Stomach (tissue), 9 donors: ENCODE measurements around the gene DCAF6. TPM values are rescaled to one million over a fixed set of nuclear protein-coding genes. Genes with fewer than 3 reads are reported as not detected.

Experiments used
- DNase-seq, 2 donors: peaks; one replicate each; pipeline versions ENCODE4 v3.0.0 to v3.0.0-alpha.2; 2013 to 2019
- H3K27ac ChIP-seq, 5 donors: fragments of 200-600 bp in 4 of 5; sonication (generic) in 4 of 5; one replicate each; pipeline ENCODE4 v1.5.1; 2013 to 2019; ENCODE audit warnings: mild to moderate bottlenecking in 1 of 5, moderate library complexity in 1 of 5
- H3K27me3 ChIP-seq, 3 donors: fragments of 200-600 bp; sonication (generic); one replicate each; pipeline ENCODE4 v1.5.1; 2017 to 2019; ENCODE audit warnings: mixed run types in 1 of 3
- H3K36me3 ChIP-seq, 4 donors: fragments of 200-600 bp; sonication (generic); 1 replicate in 3 of 4; 2 replicates in 1 of 4; pipeline ENCODE4 v1.5.1; 2016 to 2019
- H3K4me1 ChIP-seq, 4 donors: fragments of 200-600 bp; sonication (generic); one replicate each; pipeline ENCODE4 v1.5.1; 2016 to 2019
- H3K4me3 ChIP-seq, 4 donors: fragments of 200-600 bp; sonication (generic) in 3 of 4; one replicate each; pipeline ENCODE4 v1.5.1; 2016 to 2019; ENCODE audit warnings: mild to moderate bottlenecking in 1 of 4
- H3K9me3 ChIP-seq, 4 donors: fragments of 200-600 bp; sonication (generic); one replicate each; pipeline ENCODE4 v1.5.1; 2016 to 2019
- EP300 ChIP-seq: sonication (generic); formaldehyde crosslinking; IDR thresholded peaks from one replicate; pipeline ENCODE4 v1.6.1; 2017; ENCODE audit warnings: antibody characterized with exemption
- POLR2A ChIP-seq, 4 donors: fragments of 450-650 bp; IDR thresholded peaks; one replicate each; pipeline ENCODE4 v1.6.1; 2016; ENCODE audit warnings: antibody characterized with exemption in 4 of 4, control low read depth in 2 of 4, mild to moderate bottlenecking in 1 of 4, moderate library complexity in 1 of 4
- POLR2AphosphoS5 ChIP-seq, 3 donors: sonication (generic); formaldehyde crosslinking; IDR thresholded peaks; one replicate each; pipeline ENCODE4 v1.6.1; 2016; ENCODE audit warnings: antibody characterized with exemption in 3 of 3
- WGBS, 5 donors: extraction: QIAGEN DNeasy Blood & Tissue Kit in 3 of 5; methylation state at CpG; one replicate each; pipeline versions ENCODE4 v1.1.5 to v1.1.7; 2013 to 2018; 5-methylcytosine and 5-hydroxymethylcytosine counted together
- intact Hi-C: fragments of 100-400 bp; cut with DNase I; formaldehyde crosslinking; loops from one replicate; pipeline ENCODE4 v1.15.1; 2023; ENCODE audit warnings: low total_unique reads
- polyA plus RNA-seq, 3 donors: library from polyadenylated mRNA; stranded (reverse); fragments of 200-250 nt; gene quantifications; one replicate each; pipeline ENCODE4 v1.2.3, GENCODE V29; 2013
- total RNA-seq, 5 donors: library from RNA; depleted of rRNA; stranded (reverse); fragments of >200 nt; gene quantifications; one replicate each; pipeline versions ENCODE4 v1.1.0 to v1.2.3, GENCODE V29; 2014 to 2016
- TF ChIP-seq, protein P1 (sequence below), 7 experiments: fragments of 450-650 bp in 4 of 7; fragments of 200-600 bp in 3 of 7; sonication (generic) in 3 of 7; IDR thresholded peaks; one replicate each; pipeline ENCODE4 v1.5.1; 2016 to 2019; ENCODE audit warnings: antibody characterized with exemption in 7 of 7, control low read depth in 2 of 7, mild to moderate bottlenecking in 1 of 7
- donor health status: healthy with polysubstance abuse.
- donor health status: Bipolar disorder and iron deficiency.
- donor health status: healthy.

DCAF6 gene
- total and polyA plus RNA-seq, 8 donors: 39.3 to 124 (median 71.9) TPM

DNA sequence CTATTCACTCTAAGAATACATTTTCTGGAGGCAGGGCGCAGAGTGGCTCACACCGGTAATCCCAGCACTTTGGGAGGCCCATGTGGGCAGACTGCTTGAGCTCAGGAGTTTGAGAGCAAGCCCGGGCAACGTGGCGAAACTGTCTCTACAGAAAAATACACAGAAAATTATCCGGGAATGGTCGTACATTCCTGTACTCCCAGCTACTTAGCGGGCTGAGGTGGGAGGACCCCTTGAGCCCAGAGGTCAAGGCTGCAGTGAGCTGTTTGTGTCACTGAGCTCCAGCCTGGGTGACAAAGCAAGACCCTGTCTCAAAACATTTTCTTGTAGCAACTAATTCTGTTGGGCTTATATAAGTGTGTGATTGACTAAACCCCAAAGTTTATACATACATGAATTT lies 169.8 kb downstream of the DCAF6 start:
- H3K36me3 ChIP-seq: peaks cover 0 to 29% (median 8%) of the 10 kb centered on the region in 4 donors
- H3K4me1 ChIP-seq: no peaks in the 10 kb centered on the region
- no peaks in the 10 kb centered on the region for H3K9me3 ChIP-seq
- WGBS, 5 donors: 81 to 91% (median 83%) methylated on average over 8 of the region's 8 CpGs
- no peak overlapping the region for H3K4me3 ChIP-seq
- no peaks in the 10 kb centered on the region for H3K27me3 ChIP-seq
- intact Hi-C loops: no loop called here
- no peak for DNase-seq
- no peak overlapping the region for H3K27ac ChIP-seq
- TF ChIP-seq EP300: no peak
- TF ChIP-seq POLR2A (IDR thresholded peaks at IDR 0.05): no peak
- TF ChIP-seq, protein P1, sequence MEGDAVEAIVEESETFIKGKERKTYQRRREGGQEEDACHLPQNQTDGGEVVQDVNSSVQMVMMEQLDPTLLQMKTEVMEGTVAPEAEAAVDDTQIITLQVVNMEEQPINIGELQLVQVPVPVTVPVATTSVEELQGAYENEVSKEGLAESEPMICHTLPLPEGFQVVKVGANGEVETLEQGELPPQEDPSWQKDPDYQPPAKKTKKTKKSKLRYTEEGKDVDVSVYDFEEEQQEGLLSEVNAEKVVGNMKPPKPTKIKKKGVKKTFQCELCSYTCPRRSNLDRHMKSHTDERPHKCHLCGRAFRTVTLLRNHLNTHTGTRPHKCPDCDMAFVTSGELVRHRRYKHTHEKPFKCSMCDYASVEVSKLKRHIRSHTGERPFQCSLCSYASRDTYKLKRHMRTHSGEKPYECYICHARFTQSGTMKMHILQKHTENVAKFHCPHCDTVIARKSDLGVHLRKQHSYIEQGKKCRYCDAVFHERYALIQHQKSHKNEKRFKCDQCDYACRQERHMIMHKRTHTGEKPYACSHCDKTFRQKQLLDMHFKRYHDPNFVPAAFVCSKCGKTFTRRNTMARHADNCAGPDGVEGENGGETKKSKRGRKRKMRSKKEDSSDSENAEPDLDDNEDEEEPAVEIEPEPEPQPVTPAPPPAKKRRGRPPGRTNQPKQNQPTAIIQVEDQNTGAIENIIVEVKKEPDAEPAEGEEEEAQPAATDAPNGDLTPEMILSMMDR (IDR thresholded peaks at IDR 0.05): no peak
- no peak for TF ChIP-seq POLR2AphosphoS5 (IDR thresholded peaks at IDR 0.05)

DNA sequence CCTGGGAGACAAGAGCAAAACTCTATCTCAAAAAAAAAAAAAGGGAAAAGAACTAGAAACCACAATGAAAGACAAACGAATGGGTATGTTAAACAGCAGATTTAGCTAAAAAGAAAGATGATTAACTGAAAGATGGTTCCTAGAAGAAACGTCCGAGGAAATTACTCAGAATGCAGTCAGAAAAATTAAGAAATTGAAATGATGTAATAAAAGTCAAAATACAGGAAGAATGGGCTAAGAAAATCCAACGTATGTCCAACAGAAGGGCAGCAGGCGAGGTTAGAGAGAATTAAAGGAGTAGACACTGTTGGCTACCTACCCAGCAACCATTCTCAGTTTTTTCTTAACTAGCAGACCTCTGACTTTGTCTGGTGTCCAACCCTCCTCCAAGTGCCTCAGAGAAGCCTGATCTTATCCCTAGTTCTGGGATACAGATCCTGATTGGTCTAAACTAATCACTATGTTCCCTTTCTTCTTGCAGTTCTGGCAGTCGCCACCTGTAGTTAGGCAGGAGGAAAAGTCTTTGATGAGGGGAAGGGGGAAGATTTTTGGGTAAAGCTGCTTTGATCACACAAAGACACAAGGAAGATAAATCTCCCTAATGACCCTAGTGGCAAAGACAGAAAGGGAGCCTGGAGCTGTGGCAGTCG lies 174.5 kb downstream of the DCAF6 start:
- TF ChIP-seq, protein P1 (IDR thresholded peaks at IDR 0.05): no peak
- TF ChIP-seq POLR2A (IDR thresholded peaks at IDR 0.05) (no peak), POLR2AphosphoS5 (IDR thresholded peaks at IDR 0.05) (no peak), EP300 (no peak)
- peaks cover 0 to 9% (median 0%) of the 10 kb centered on the region in 4 donors for H3K36me3 ChIP-seq
- H3K4me3 ChIP-seq: no peak overlapping the region
- H3K27ac ChIP-seq: no peak overlapping the region
- no peak for DNase-seq
- H3K9me3 ChIP-seq: no peaks in the 10 kb centered on the region
- intact Hi-C loops: no loop called here
- no peaks in the 10 kb centered on the region for H3K27me3 ChIP-seq
- H3K4me1 ChIP-seq: no peaks in the 10 kb centered on the region
- WGBS, 5 donors: 77 to 90% (median 86%) methylated on average over 7 of the region's 7 CpGs

DNA sequence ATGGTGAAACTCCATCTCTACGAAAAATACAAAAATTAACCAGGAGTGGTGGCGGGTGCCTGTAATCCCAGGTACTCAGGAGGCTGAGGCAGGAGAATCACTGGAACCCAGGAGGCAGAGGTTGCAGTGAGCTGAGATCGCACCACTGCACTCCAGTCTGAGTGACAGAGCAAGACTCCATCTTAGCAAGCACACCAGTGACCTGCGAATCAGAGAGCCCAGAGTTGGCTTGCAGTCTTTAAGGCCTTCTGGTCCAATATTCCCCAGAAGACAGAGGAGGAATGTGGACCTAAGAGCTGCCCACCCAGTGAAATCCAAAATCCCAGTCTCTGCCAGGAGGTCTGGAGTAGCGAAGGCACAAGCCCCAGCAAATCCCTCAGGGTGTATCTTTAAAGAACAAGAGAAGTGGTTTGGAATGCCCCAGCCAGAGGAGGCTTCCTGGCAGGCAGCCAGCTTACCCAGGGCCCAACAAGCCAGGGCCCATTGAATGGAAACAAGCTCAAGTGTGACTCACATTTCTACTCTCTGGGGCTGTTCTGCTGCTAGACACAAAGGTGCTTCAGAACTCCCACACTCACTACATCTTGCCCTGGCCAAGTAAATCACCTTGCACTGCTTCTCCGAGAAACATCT lies 176.3 kb downstream of the DCAF6 start:
- Histone ChIP-seq H3K4me1 (peaks cover 0 to 6% (median 3%) of the 10 kb centered on the region in 4 donors), H3K27ac (no peak overlapping the region), H3K36me3 (peaks cover 0 to 9% (median 0%) of the 10 kb centered on the region in 4 donors), H3K4me3 (no peak overlapping the region), H3K27me3 (no peaks in the 10 kb centered on the region), H3K9me3 (no peaks in the 10 kb centered on the region)
- peak in 1 of 2 donors; percentile 65 for DNase-seq
- TF ChIP-seq, protein P1 (IDR thresholded peaks at IDR 0.05): no peak
- TF ChIP-seq POLR2A (IDR thresholded peaks at IDR 0.05) (no peak), EP300 (no peak), POLR2AphosphoS5 (IDR thresholded peaks at IDR 0.05) (no peak)
- 86 to 95% (median 92%) methylated on average over 6 of the region's 6 CpGs for WGBS, 5 donors
- intact Hi-C loops: no loop called here

DNA sequence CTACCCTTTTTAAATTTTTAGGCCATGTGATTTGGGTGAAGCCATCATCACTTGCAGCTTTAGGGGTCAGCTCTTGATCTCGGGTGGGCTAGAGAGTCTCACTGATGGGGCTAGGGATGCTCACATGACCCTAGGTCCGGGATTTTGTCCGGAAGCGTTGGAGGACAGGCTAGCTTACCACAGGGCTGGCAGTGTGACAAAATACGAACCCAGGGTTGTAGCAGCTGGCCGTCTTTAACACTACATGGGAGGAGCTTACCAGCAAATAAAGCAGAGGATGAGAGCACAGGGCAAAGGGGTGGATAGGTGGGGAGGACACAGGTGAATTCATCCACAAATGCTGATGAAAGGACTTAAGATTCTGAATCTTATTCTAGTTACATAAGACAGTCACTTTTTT lies 178.4 kb downstream of the DCAF6 start:
- no peak overlapping the region for H3K4me3 ChIP-seq
- H3K27me3 ChIP-seq: no peaks in the 10 kb centered on the region
- H3K4me1 ChIP-seq: peaks cover 0 to 6% (median 3%) of the 10 kb centered on the region in 4 donors
- WGBS, 5 donors: 66 to 91% (median 83%) methylated on average over 6 of the region's 6 CpGs
- peaks cover 0 to 3% (median 0%) of the 10 kb centered on the region in 4 donors for H3K36me3 ChIP-seq
- no peak overlapping the region for H3K27ac ChIP-seq
- TF ChIP-seq POLR2A (IDR thresholded peaks at IDR 0.05) (no peak), POLR2AphosphoS5 (IDR thresholded peaks at IDR 0.05) (no peak), EP300 (no peak)
- TF ChIP-seq, protein P1 (IDR thresholded peaks at IDR 0.05): no peak
- DNase-seq: no peak
- no peaks in the 10 kb centered on the region for H3K9me3 ChIP-seq
- intact Hi-C loops: no loop called here
